ENCODE results near the gene CORIN. TPM values are rescaled to one million over a fixed set of nuclear protein-coding genes. Genes with fewer than 3 reads are reported as not detected.

Gene CORIN
- polyA plus RNA-seq, 3 donors: 0.01 TPM; not detected in 2

- no peak for TF ChIP-seq CTCF (IDR thresholded peaks at IDR 0.05)
- H3K79me2 ChIP-seq (ENCODE audit: insufficient read depth, low read length): no peaks in the 10 kb centered on the region
- H3K4me1 Mint-ChIP-seq: peaks cover 6% of the 10 kb centered on the region
- intact Hi-C loops (cut with micrococcal nuclease): no loop called here
- H3K27me3 ChIP-seq (ENCODE audit: control insufficient read depth in 2 of 2, insufficient read depth in 2 of 2, low read length in 2 of 2): no peaks in the 10 kb centered on the region
- H3K36me3 Mint-ChIP-seq: no peaks in the 10 kb centered on the region
- H2AFZ ChIP-seq (ENCODE audit: insufficient read depth, low read depth, low read length, poor library complexity, severe bottlenecking): no peak overlapping the region
- no peaks in the 10 kb centered on the region for H3K9me3 ChIP-seq (replicated peaks in 1 of 2; ENCODE audit: control insufficient read depth in 1 of 2, insufficient read depth in 1 of 2, low read length in 2 of 2)
- H3K27me3 Mint-ChIP-seq (ENCODE audit: low read depth in 3 of 3): peaks cover 0 to 1% (median 0%) of the 10 kb centered on the region in 3 donors
- no peak overlapping the region for H3K4me3 Mint-ChIP-seq
- H3K4me2 ChIP-seq (replicated peaks; ENCODE audit: extremely low read depth, low read length, poor library complexity, severe bottlenecking): no peak overlapping the region
- H3K4me3 ChIP-seq (replicated peaks in 1 of 3; ENCODE audit: low read depth in 2 of 3, low read length in 3 of 3): no peak overlapping the region
- no peaks in the 10 kb centered on the region for H4K20me1 ChIP-seq (ENCODE audit: insufficient read depth, low read length)
- H3K27ac ChIP-seq (ENCODE audit: low read depth in 1 of 2, low read length in 2 of 2): no peak overlapping the region
- peaks cover 0 to 2% (median 0%) of the 10 kb centered on the region in 7 donors for H3K9me3 Mint-ChIP-seq
- no peaks in the 10 kb centered on the region for H3K36me3 ChIP-seq (replicated peaks in 1 of 2; ENCODE audit: control insufficient read depth in 1 of 2, insufficient read depth in 2 of 2, low read length in 2 of 2)
- H3K4me1 ChIP-seq (ENCODE audit: control insufficient read depth in 1 of 2, insufficient read depth in 2 of 2, low read length in 2 of 2): no peaks in the 10 kb centered on the region
- no peak overlapping the region for H3K9ac ChIP-seq (ENCODE audit: insufficient read depth, low read length, poor library complexity, severe bottlenecking)
- peak in 1 of 3 donors; percentile 3 for DNase-seq
- 0% methylated on average over 1 of the region's 3 CpGs for WGBS (ENCODE audit: insufficient coverage)
- no peak overlapping the region for H3K27ac Mint-ChIP-seq
Observed at GRCh38 chr4:47715716-47716416, 122.0 kb downstream of the CORIN start.

- H3K9ac ChIP-seq (ENCODE audit: insufficient read depth, low read length, poor library complexity, severe bottlenecking): no peak overlapping the region
- H4K20me1 ChIP-seq (ENCODE audit: insufficient read depth, low read length): no peaks in the 10 kb centered on the region
- H3K9me3 Mint-ChIP-seq: peaks cover 0 to 2% (median 0%) of the 10 kb centered on the region in 7 donors
- no peak overlapping the region for H3K27ac ChIP-seq (ENCODE audit: low read depth in 1 of 2, low read length in 2 of 2)
- H3K27me3 Mint-ChIP-seq (ENCODE audit: low read depth in 3 of 3): peaks cover 0 to 5% (median under 1%) of the 10 kb centered on the region in 3 donors
- H3K36me3 ChIP-seq (replicated peaks in 1 of 2; ENCODE audit: control insufficient read depth in 1 of 2, insufficient read depth in 2 of 2, low read length in 2 of 2): no peaks in the 10 kb centered on the region
- H3K4me1 ChIP-seq (ENCODE audit: control insufficient read depth in 1 of 2, insufficient read depth in 2 of 2, low read length in 2 of 2): no peaks in the 10 kb centered on the region
- H3K4me1 Mint-ChIP-seq: peaks cover 5% of the 10 kb centered on the region
- H3K36me3 Mint-ChIP-seq: no peaks in the 10 kb centered on the region
- H2AFZ ChIP-seq (ENCODE audit: insufficient read depth, low read depth, low read length, poor library complexity, severe bottlenecking): no peak overlapping the region
- H3K79me2 ChIP-seq (ENCODE audit: insufficient read depth, low read length): no peaks in the 10 kb centered on the region
- no peaks in the 10 kb centered on the region for H3K9me3 ChIP-seq (replicated peaks in 1 of 2; ENCODE audit: control insufficient read depth in 1 of 2, insufficient read depth in 1 of 2, low read length in 2 of 2)
- TF ChIP-seq CTCF (IDR thresholded peaks at IDR 0.05): no peak
- H3K27me3 ChIP-seq (ENCODE audit: control insufficient read depth in 2 of 2, insufficient read depth in 2 of 2, low read length in 2 of 2): no peaks in the 10 kb centered on the region
- no peak overlapping the region for H3K4me2 ChIP-seq (replicated peaks; ENCODE audit: extremely low read depth, low read length, poor library complexity, severe bottlenecking)
- DNase-seq: no peak
- no peak overlapping the region for H3K4me3 ChIP-seq (replicated peaks in 1 of 3; ENCODE audit: low read depth in 2 of 3, low read length in 3 of 3)
- WGBS (ENCODE audit: insufficient coverage): no CpG with 5 or more reads among the region's 2 CpGs
- intact Hi-C loops (cut with micrococcal nuclease): no loop called here
- H3K4me3 Mint-ChIP-seq: no peak overlapping the region
- H3K27ac Mint-ChIP-seq: no peak overlapping the region
Observed at GRCh38 chr4:47714269-47714668, 123.6 kb downstream of the CORIN start.
